HepG2 (cell line): ENCODE data around the gene CTDSP2. TPM values are rescaled to one million over a fixed set of nuclear protein-coding genes. Genes with fewer than 3 reads are reported as not detected.

Source experiments
- CBFB ChIP-seq: sonication (generic); formaldehyde crosslinking; IDR thresholded peaks from 2 replicates; pipeline ENCODE4 v1.4.0; 2020; ENCODE audit warnings: missing genetic modification reagents
- CBX5 ChIP-seq: sonication (generic); formaldehyde crosslinking; IDR thresholded peaks from 2 replicates; pipeline ENCODE4 v1.4.0; 2020; ENCODE audit warnings: missing genetic modification reagents, borderline replicate concordance
- DDIT3 ChIP-seq: sonication (generic); formaldehyde crosslinking; IDR thresholded peaks from 2 replicates; pipeline ENCODE4 v1.4.0; 2020; ENCODE audit warnings: mild to moderate bottlenecking, missing genetic modification reagents
- ELF1 ChIP-seq: sonication (generic); formaldehyde crosslinking; IDR thresholded peaks from 2 replicates; pipeline ENCODE4 v1.4.0; 2020; ENCODE audit warnings: missing genetic modification reagents
- ELF4 ChIP-seq: sonication (generic); formaldehyde crosslinking; IDR thresholded peaks from 2 replicates; pipeline ENCODE4 v1.5.0; 2020; ENCODE audit warnings: missing genetic modification reagents, mild to moderate bottlenecking, moderate library complexity, borderline replicate concordance
- GTF2F1 ChIP-seq: fragments of 150-350 bp; IDR thresholded peaks from 2 replicates; pipeline ENCODE4 v1.6.1; 2014; ENCODE audit warnings: low read length
- HDAC2 ChIP-seq: sonication (generic); formaldehyde crosslinking; IDR thresholded peaks from 2 replicates; pipeline ENCODE4 v1.4.0; 2020; ENCODE audit warnings: missing genetic modification reagents
- MAFG ChIP-seq: sonication (generic); formaldehyde crosslinking; IDR thresholded peaks from 2 replicates; pipeline ENCODE4 v1.5.1; 2020; ENCODE audit warnings: mild to moderate bottlenecking, missing genetic modification reagents
- PAX8 ChIP-seq: sonication (generic); formaldehyde crosslinking; IDR thresholded peaks from 2 replicates; pipeline ENCODE4 v1.8.0; 2022; ENCODE audit warnings: mild to moderate bottlenecking, missing genetic modification reagents, borderline replicate concordance
- POLR2AphosphoS2 ChIP-seq: IDR thresholded peaks from 2 replicates; pipeline ENCODE4 v1.6.1; 2011; ENCODE audit warnings: low read depth, low read length, improper control_type of control experiment
- PRPF4 ChIP-seq: fragments of 200-400 bp; formaldehyde crosslinking; IDR thresholded peaks from 2 replicates; pipeline ENCODE4 v1.6.1; 2016; ENCODE audit warnings: low read length, low read depth; ENCODE audit not compliant: poor library complexity, severe bottlenecking
- TCF12 ChIP-seq, 2 experiments: fragments of 450-650 bp in 1 of 2; sonication (generic) in 1 of 2; formaldehyde crosslinking in 1 of 2; IDR thresholded peaks; 2 replicates each; pipeline versions ENCODE4 v1.6.1 to v1.8.0; 2017 to 2022; ENCODE audit warnings: antibody characterized with exemption in 1 of 2, mild to moderate bottlenecking in 1 of 2, missing genetic modification reagents in 1 of 2, moderate library complexity in 1 of 2
- WIZ ChIP-seq: sonication (generic); formaldehyde crosslinking; IDR thresholded peaks from 2 replicates; pipeline ENCODE4 v1.5.1; 2020; ENCODE audit warnings: mild to moderate bottlenecking, missing genetic modification reagents
- XBP1 ChIP-seq: sonication (generic); formaldehyde crosslinking; IDR thresholded peaks from 2 replicates; pipeline ENCODE4 v1.5.0; 2020; ENCODE audit warnings: missing genetic modification reagents
- ZBTB25 ChIP-seq: IDR thresholded peaks from 2 replicates; pipeline ENCODE4 v1.6.1; 2018; ENCODE audit warnings: missing genetic modification reagents
- ZBTB8A ChIP-seq: sonication (generic); formaldehyde crosslinking; IDR thresholded peaks from 2 replicates; pipeline ENCODE4 v1.4.0; 2020; ENCODE audit warnings: mild to moderate bottlenecking, low read depth, missing genetic modification reagents, borderline replicate concordance
- ZFP36L1 ChIP-seq: sonication (generic); formaldehyde crosslinking; IDR thresholded peaks from 2 replicates; pipeline ENCODE4 v1.8.0; 2022; ENCODE audit warnings: mild to moderate bottlenecking, missing genetic modification reagents, moderate library complexity
- ZFP41 ChIP-seq: sonication (generic); formaldehyde crosslinking; IDR thresholded peaks from 2 replicates; pipeline ENCODE4 v1.4.0; 2020; ENCODE audit warnings: mild to moderate bottlenecking, missing genetic modification reagents, borderline replicate concordance
- ZFYVE20 ChIP-seq: sonication (generic); formaldehyde crosslinking; IDR thresholded peaks from 2 replicates; pipeline ENCODE4 v1.8.0; 2023; ENCODE audit warnings: low read depth, mild to moderate bottlenecking, moderate library complexity, missing genetic modification reagents, borderline replicate concordance
- ZNF235 ChIP-seq: sonication (generic); formaldehyde crosslinking; IDR thresholded peaks from 2 replicates; pipeline ENCODE4 v1.8.1; 2023; ENCODE audit warnings: mild to moderate bottlenecking, missing genetic modification reagents, borderline replicate concordance
- ZNF329 ChIP-seq: sonication (generic); formaldehyde crosslinking; IDR thresholded peaks from 2 replicates; pipeline ENCODE4 v1.9.0; 2021; ENCODE audit warnings: low read depth, mild to moderate bottlenecking, missing genetic modification reagents
- ZNF512 ChIP-seq: sonication (generic); formaldehyde crosslinking; IDR thresholded peaks from 2 replicates; pipeline ENCODE4 v1.4.0; 2020; ENCODE audit warnings: mild to moderate bottlenecking, missing genetic modification reagents
- ZNF546 ChIP-seq: sonication (generic); formaldehyde crosslinking; conservative IDR thresholded peaks from 2 replicates; pipeline ENCODE4 v1.8.1; 2023; ENCODE audit warnings: mild to moderate bottlenecking, missing genetic modification reagents
- ZNF549 ChIP-seq: sonication (generic); formaldehyde crosslinking; IDR thresholded peaks from 2 replicates; pipeline ENCODE4 v1.5.0; 2020; ENCODE audit warnings: missing genetic modification reagents
- ZNF776 ChIP-seq: sonication (generic); formaldehyde crosslinking; IDR thresholded peaks from 2 replicates; pipeline ENCODE4 v1.4.0; 2020; ENCODE audit warnings: mild to moderate bottlenecking, missing genetic modification reagents
- ZUFSP ChIP-seq: sonication (generic); formaldehyde crosslinking; IDR thresholded peaks from 2 replicates; pipeline ENCODE4 v1.9.0; 2021; ENCODE audit warnings: missing genetic modification reagents, mild to moderate bottlenecking, borderline replicate concordance
- polyA plus RNA-seq, 8 experiments: library from polyadenylated mRNA; depleted of rRNA in 3 of 8; stranded (reverse) in 7 of 8; unstranded in 1 of 8; fragments of >200 nt; fragmentation: Illumina TruSeq in 4 of 8; extraction: Trizol in 4 of 8; gene quantifications; 2 replicates each; pipeline versions ENCODE4 v1.2.1 to v1.2.3, GENCODE V29; 2011 to 2016; ENCODE audit warnings: low read depth in 4 of 8, missing spikeins in 1 of 8, mixed read lengths in 1 of 8; ENCODE audit not compliant: insufficient read depth in 1 of 8
- total RNA-seq, 5 experiments: library from RNA; depleted of rRNA; stranded (reverse); fragments of >200 nt; fragmentation: Illumina TruSeq; extraction: Trizol; gene quantifications; 2 replicates each; pipeline ENCODE4 v1.2.3, GENCODE V29; 2016; ENCODE audit warnings: low read depth in 1 of 5

CTDSP2 gene
- total and polyA plus RNA-seq, 2 of the 13 experiments (the other 11 are each of a cell fraction or from before 2014, with no cell fraction given) = 38.1 to 82.5 TPM

- TF ChIP-seq ZUFSP (no peak), CBX5 (CRISPR knock-in tag) (peak; percentile 83; the same call in 1 of the 2 replicates), ZNF512 (CRISPR knock-in tag) (no peak), GTF2F1 (no peak), ZBTB8A (CRISPR knock-in tag) (no peak), ZNF235 (peak; percentile 66; the same call in 1 of the 2 replicates), CBFB (CRISPR knock-in tag) (peak; percentile 85), WIZ (peak; percentile 78), POLR2AphosphoS2 (no peak), ZNF546 (no peak), ZFYVE20 (0 out of 2 replicates have a peak, but pooled peaks have one; percentile 63), MAFG (no peak), ZNF329 (CRISPR knock-in tag) (no peak; the same call in 1 of the 2 replicates), XBP1 (CRISPR knock-in tag) (no peak), ELF1 (CRISPR knock-in tag) (peak; percentile 59), ZFP41 (CRISPR knock-in tag) (no peak), ZNF549 (CRISPR knock-in tag) (no peak), ZBTB25 (peak; percentile 87), DDIT3 (CRISPR knock-in tag) (no peak), HDAC2 (CRISPR knock-in tag) (peak; percentile 97), ELF4 (CRISPR knock-in tag) (peak; percentile 39; the same call in 1 of the 2 replicates), ZFP36L1 (CRISPR knock-in tag) (peak; percentile 89), PAX8 (CRISPR knock-in tag) (no peak), PRPF4 (no peak), ZNF776 (peak; percentile 89), TCF12 (IDR thresholded peaks at IDR 0.05) (no peak), TCF12 (CRISPR knock-in tag; IDR thresholded peaks at IDR 0.05) (peak; percentile 57; the same call in 1 of the 2 replicates)
Measured at GRCh38 chr12:57782608-57783465, 63.7 kb downstream of the CTDSP2 start, which contains the start of gene TSFM (continued).
